NK-92 (cell line): Measurements from ENCODE around the gene TTI1.

Source experiments
- DNase-seq: peaks from one replicate; lab custom pipeline; 2025; ENCODE audit not compliant: unreplicated experiment; lab: John Stamatoyannopoulos, UW

The TTI1 gene

GRCh38 chr20:38055294-38055693, 22.0 kb upstream of the TTI1 start:
- DNase-seq: no peak

GRCh38 chr20:38054647-38055046, 21.4 kb upstream of the TTI1 start:
- no peak for DNase-seq

- DNase-seq: no peak
Measured at GRCh38 chr20:38052870-38053269, 19.6 kb upstream of the TTI1 start.

- no peak for DNase-seq
Measured at GRCh38 chr20:38050686-38051085, 17.4 kb upstream of the TTI1 start.

- DNase-seq: no peak
Measured at GRCh38 chr20:38049800-38050199, 16.5 kb upstream of the TTI1 start.

- no peak for DNase-seq
Measured at GRCh38 chr20:38046572-38046971, 13.3 kb upstream of the TTI1 start.

DNA sequence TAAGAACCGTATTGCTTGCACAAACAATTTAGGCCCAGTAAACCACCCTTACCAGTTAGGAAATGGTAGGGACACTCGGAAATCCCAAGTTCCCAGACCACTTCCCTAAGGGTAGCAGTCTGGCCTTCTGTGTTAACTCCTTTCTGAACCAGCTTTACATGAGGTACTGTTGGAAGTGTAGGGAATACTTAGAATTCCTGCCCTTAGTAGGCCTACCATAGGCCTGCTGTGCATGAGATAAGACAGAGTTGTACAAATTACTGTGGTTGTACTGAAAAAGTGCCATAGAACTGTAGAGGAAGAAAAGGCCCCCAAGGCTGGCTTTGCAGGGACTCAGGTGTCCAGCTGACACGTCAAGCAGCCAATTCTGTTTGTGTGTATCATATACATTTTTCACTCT, 11.4 kb upstream of the TTI1 start:
- no peak for DNase-seq

- DNase-seq: no peak
Measured at GRCh38 chr20:38043512-38044300, 10.4 kb upstream of the TTI1 start.

DNA sequence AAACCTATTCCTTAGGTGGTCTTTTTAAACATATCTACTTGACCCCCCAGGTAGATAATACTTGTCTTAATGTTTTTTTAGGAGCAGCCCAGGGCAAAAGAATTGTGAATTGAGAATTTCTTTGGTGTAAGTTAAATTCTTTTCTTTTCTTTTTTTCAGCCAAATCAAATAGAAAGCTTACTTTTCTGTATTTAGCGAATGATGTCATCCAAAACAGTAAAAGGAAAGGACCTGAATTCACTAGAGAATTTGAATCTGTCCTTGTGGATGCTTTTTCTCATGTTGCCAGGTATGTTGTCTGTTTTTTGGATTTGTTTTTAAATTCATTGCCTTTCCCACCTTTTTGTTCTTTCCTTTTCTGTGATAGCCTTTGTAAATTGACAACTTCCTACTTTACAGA, 7.0 kb upstream of the TTI1 start:
- DNase-seq: no peak

GRCh38 chr20:38036366-38036765, 3.1 kb upstream of the TTI1 start:
- no peak for DNase-seq

DNA sequence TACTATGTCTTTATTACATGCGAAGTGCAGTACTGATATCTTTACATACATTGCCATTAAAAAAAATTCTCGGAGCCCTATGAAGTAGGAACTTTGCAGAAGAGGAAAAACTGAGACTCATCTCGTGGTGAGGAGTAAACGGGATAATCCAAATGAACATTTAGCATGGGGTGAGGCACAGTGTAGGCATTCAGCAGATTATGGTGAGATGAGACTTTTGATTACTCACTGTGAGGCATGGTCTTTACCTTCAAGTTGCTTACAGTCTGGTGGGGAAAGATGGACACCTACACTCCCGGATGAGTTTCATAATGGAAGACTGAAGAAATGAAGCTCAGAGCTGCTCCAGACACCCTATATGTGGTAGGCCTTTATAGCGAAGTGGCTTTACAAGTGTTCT, 1.7 kb upstream of the TTI1 start:
- no peak for DNase-seq

GRCh38 chr20:38034108-38034649, 923 bp upstream of the TTI1 start:
- DNase-seq: no peak

DNA sequence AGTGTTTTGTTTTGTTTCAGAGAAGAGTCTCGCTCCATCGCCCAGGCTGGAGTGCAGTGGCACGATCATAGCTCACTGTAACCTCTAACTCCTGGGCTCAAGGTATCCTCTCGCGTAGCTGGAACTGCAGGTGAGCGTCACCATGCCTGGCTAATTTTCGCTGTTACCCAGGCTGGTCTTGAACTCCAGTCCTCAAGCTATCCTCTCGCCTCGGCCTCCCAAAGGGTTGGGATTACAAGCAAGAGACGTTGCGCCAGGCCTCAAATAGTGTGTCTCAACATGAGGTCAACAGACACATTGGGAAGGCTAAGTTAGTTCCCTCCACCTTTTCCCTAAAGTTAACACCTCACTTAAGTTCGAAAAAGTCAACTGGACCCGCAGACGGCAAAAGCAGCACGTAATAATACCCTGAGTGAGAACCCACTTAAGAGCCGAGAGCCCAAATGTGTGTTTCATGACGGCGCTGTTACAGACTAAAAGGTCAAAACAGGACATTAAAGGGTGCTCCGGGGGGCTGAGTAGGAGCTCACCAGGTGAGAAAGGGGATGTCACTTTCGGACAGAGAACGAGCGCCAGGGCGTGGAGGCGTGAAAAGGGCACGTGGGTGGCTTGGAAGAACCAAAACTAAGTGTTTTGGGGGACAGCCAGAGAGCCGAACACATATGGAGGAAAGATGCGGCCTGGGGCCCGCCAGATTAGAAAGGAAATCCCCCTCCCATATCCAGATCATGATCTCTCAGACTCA, 499 bp downstream of the TTI1 start:
- DNase-seq: no peak

- DNase-seq: no peak
Measured at GRCh38 chr20:38031957-38032356, 1.3 kb downstream of the TTI1 start.

DNA sequence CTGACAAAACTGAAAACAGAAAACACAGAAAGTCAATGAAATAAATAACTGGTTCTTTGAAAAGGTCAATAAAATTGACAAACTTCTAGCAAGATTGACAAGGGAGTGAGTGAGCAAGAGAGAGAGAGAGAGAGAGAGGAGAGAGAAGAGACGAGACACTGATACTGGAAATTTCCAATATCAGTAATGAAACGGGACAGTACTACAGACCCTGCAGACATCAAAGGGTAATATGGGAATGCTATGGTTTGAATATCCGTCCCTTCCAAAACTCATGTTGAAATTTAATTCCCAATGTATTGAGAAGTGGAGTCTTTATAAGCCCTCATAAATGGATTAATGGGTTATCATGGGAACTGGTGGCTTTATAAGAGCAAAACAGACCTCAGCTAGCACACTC, 3.8 kb downstream of the TTI1 start:
- DNase-seq: no peak

- DNase-seq: no peak
Measured at GRCh38 chr20:38024496-38024895, 8.8 kb downstream of the TTI1 start.

GRCh38 chr20:38023181-38024001, 9.9 kb downstream of the TTI1 start:
- no peak for DNase-seq

DNA sequence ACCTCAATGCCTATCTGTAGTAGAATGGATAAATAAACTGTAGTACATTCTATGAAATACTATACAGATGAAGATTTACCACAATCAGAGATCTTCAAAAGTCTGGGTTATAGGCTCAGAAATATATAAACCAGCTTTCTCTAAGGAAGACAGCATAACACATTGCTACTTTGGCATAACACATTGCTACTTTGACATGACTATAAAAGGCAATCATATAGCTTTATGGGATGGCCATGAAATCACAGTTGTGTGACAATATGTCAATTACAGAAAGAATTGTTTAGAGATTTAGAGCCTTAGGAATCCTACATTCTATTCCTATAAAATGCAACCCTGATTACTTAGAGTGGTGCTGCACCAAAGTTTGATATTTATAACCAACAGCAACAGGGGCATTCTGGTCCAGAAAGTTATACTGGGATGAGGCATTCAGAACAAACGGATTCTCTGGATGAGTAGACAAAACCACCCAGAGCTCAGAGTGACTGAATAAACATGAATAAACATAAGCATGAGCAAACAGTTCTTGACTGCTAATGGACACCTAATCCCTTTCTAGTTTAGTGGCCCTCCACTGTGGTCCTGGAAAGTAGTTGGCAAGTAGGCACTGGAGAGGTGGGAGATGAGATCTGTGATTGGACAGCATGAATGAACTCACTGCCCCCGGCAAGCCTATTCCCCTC, 12.0 kb downstream of the TTI1 start:
- no peak for DNase-seq

DNA sequence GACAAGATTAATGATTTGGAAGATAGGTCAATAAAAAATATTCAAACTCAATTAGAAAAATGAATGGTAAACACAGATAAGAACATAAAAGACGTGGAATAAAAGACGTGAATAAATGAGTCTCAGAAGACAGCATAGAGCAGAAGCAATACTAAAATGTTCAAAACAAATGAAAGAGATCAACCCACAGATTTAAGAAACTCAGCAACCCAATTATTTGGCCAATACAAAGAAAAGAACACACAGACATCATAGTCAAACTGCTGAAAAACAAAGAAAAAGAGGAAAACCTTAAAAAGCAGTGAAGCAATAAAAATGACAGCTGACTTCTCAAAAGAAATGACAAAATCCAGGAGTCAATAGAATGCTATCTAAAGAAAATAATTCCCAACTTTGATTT, 14.9 kb downstream of the TTI1 start:
- no peak for DNase-seq

GRCh38 chr20:38017959-38018358, 15.3 kb downstream of the TTI1 start:
- no peak for DNase-seq

GRCh38 chr20:38013887-38014286, 19.4 kb downstream of the TTI1 start:
- no peak for DNase-seq
